CD4-positive, alpha-beta T cell treated with Interleukin-15 for 4 hours (primary cell): ENCODE measurements around the gene CDH10.

Source experiments
- DNase-seq: peaks from one replicate; pipeline ENCODE4 v3.0.0-alpha.2; 2020; ENCODE audit warnings: low spot score

CDH10 gene

GRCh38 chr5:24644761-24645160, at the start of gene CDH10:
Gene CDH10 (minus strand): TSS chr5:24644978. CDS start chr5:24593490, 51,488 bp downstream.
- no peak for DNase-seq

- DNase-seq: no peak
Measured at GRCh38 chr5:24693609-24694008, 48.8 kb upstream of the CDH10 start.

- DNase-seq: no peak
Measured at GRCh38 chr5:24691074-24691473, 46.3 kb upstream of the CDH10 start.

- DNase-seq: no peak
Measured at GRCh38 chr5:24681106-24681505, 36.3 kb upstream of the CDH10 start.

- no peak for DNase-seq
Measured at GRCh38 chr5:24668050-24668449, 23.3 kb upstream of the CDH10 start.

GRCh38 chr5:24649531-24649930, 4.8 kb upstream of the CDH10 start:
- no peak for DNase-seq

GRCh38 chr5:24646915-24647314, 2.1 kb upstream of the CDH10 start:
- DNase-seq: no peak

- no peak for DNase-seq
Measured at GRCh38 chr5:24645483-24645882, 705 bp upstream of the CDH10 start.

- no peak for DNase-seq
Measured at GRCh38 chr5:24643880-24644279, 898 bp downstream of the CDH10 start.

- DNase-seq: no peak
Measured at GRCh38 chr5:24643156-24643555, 1.6 kb downstream of the CDH10 start.

GRCh38 chr5:24642022-24642421, 2.8 kb downstream of the CDH10 start:
- DNase-seq: no peak

GRCh38 chr5:24635209-24635608, 9.6 kb downstream of the CDH10 start:
- no peak for DNase-seq

GRCh38 chr5:24633715-24634325, 11.0 kb downstream of the CDH10 start:
- DNase-seq: no peak

GRCh38 chr5:24632353-24632752, 12.4 kb downstream of the CDH10 start:
- no peak for DNase-seq

- no peak for DNase-seq
Measured at GRCh38 chr5:24630918-24631317, 13.9 kb downstream of the CDH10 start.

GRCh38 chr5:24629798-24630197, 15.0 kb downstream of the CDH10 start:
- DNase-seq: no peak

GRCh38 chr5:24624872-24625271, 19.9 kb downstream of the CDH10 start:
- DNase-seq: no peak

GRCh38 chr5:24623624-24624023, 21.2 kb downstream of the CDH10 start:
- no peak for DNase-seq

- no peak for DNase-seq
Measured at GRCh38 chr5:24623031-24623430, 21.7 kb downstream of the CDH10 start.

GRCh38 chr5:24621792-24622191, 23.0 kb downstream of the CDH10 start:
- DNase-seq: no peak

- no peak for DNase-seq
Measured at GRCh38 chr5:24616566-24616965, 28.2 kb downstream of the CDH10 start.

- DNase-seq: no peak
Measured at GRCh38 chr5:24615159-24615558, 29.6 kb downstream of the CDH10 start.

- DNase-seq: no peak
Measured at GRCh38 chr5:24609706-24610105, 35.1 kb downstream of the CDH10 start.

GRCh38 chr5:24606971-24607370, 37.8 kb downstream of the CDH10 start:
- no peak for DNase-seq

GRCh38 chr5:24602188-24602587, 42.6 kb downstream of the CDH10 start:
- DNase-seq: no peak
